NCI-H446 (cell line): ENCODE results near the gene MBNL1.
A peak's percentile ranks its signal among the peaks of the same experiment; 100 is the strongest.

ENCODE experiments used
- DNase-seq, 2 experiments: peaks; one replicate each; lab custom pipeline; 2025; lab: John Stamatoyannopoulos, UW

Gene MBNL1

DNA sequence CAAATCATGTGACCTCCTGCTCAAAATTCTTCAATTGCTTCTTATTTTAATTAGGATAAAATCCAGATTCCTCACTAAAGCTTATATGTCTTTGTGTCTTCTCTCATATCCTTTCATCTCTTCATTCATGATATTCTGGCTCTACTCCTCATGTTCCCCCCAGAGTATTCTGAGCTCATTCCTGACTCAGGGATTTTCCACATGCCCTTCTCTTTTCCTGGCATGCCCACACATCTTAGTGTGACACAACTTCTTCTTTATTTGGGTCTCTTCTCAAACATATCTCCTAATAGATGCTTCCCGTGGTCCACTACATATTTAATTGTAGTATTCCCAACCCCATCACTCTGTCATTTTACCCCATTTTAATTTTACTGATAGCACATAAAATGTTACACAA, 15.2 kb upstream of the MBNL1 start:
- DNase-seq, result no peak

DNA sequence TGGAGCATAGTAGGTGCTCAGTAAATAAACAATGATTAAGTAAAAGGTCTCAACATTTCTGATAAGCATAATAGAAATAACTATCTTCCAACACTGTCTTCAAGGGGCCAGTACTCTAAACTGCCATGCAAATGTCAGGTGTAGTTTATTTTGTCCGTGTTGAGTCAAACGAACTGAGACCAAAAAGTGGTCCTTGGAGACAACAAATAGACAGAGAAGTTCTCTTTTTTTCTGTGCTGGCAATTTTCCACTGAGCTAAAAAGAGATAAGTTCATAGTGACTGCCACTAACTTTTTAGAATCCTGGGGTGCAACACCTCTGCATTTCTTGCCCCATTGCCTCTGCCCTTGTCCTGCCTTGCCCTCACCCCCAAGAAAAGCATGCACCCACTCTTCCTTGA, 14.7 kb upstream of the MBNL1 start:
- no peak for DNase-seq

DNA sequence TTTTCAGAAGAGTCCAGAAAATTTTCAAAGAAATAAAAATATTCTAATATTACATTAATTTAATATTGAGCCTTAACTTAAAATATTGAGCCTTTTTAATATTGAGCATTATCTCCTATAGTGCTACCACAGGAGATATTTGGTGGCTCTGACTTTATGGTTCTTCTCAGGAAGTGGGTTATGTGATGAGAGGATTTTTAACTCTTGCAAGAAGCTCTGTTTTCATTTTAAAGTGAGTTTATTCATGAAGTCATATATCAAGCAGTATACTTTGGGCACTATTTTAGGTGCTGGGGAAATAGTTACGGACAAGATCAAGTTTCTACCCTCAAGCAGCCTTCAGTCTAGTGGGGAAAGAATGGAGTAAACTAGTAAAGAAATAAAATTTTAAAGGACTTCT, 13.4 kb upstream of the MBNL1 start:
- no peak for DNase-seq

DNA sequence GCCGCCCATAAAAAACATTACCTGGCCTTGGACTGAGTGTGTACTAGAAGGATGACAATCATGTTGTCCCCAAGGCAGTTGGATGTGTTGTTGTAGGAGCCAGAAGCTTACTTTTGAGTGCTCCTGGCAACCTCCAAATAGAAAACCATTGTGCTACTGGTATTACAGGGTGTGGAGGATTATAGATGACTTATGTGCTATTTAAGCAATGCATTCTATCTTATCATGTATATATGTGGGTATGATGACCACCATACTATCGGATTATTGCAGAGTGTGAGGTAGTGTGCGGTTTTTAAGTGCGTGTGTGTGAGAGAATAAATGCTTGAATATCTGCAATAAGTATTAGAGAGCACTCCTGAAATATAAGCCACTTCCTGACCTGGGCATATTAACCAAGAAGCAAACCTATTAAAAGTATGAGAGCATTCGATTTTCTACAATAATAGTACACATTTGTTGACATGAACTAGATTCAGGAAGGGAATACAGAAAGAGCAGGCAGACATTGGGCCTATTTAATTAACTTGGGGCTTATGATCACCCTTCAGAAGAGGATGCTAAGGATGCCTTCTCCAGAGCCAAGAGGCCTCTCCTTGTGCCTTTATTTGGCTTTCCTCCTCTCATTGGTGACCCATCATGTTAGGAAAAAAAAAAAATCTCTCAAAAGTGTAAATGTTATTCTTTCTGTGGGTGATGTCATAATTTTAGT, 11.7 kb upstream of the MBNL1 start:
- DNase-seq, result no peak

DNA sequence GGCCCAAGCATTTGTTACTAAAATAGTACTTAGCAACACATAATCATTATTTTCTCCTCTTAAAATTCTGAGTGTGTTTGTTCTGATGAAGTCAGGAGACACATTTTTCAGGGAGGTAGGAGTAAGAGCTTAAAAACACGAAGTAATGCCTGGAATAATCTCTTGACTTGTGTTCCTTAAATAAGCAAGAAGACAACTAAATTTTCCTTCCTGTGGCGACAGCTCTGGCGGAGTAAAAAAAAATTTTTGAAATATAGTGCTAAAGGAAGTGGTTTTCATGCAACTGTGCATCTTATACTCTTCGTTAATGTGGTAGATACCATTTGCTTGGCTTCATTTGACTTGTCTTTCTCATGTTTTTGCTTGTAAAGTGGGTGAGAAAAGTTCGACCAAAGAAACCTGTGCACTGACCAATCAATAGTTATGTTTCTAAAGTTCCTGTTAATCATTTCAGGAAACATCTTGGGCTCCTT, 11.1 kb upstream of the MBNL1 start:
- no peak for DNase-seq

DNA sequence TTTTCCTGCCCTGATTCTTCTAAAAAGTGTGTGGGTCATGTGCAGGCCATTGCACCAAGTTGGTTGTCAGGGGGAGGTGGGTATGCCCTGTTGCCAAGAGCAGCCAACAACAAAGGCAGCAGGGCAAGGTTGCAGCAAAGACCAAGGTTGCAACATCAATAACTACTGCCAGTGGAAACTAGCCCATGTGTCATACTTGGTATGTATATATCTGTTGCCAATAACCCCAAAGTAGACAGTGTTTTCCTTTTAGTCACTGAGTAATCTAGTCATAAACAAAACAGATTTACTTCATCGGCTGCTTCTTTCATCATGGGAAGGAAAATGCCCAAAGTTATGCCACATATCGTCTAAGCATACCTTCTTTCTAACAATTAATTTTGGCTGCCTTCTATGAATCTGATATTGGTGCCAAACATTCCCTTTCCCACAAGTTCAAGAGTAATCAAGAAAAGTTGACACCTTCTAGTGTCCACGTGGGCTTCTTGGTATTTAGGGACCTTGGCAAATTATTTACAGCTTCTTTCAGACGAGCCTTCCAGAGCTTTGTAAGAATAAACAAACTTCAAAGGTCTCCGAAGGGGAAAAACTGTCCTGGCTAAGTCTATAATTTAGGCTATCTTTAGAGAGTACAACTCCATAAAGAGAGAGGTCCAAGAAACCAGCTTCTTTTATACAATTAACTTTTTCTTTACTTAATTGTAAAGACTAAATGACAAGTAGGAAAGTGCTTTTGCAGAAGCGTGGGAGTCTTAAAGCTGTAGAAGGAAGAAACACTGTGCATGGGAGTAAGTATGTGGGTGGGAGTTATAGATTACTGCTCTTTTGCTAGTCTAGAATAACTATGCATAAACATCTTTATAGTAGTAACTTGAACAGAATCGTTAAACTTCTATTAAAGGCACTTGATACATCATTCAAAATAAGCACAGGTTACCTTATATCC, 10.0 kb upstream of the MBNL1 start:
- DNase-seq, result peak in 1 of 2 experiments; percentile 30

DNA sequence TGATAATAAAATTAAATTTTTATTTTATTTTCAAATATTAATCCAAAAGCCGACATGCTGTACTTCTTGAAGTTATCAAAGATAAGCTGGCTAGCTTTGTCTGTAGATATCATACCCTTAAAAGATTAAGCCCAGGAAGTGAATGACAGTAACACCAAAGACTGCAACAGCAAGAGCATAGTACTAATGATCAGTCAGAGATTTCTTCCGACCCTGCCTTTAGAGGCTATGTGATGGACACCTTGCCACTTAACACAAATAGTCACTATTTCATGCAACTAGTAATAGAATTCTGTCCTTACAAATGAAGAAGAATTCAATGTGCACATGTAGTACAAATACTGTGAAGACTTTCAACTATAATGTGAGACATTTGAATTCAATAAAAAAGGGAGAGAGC, 9.3 kb upstream of the MBNL1 start:
- DNase-seq, result no peak

DNA sequence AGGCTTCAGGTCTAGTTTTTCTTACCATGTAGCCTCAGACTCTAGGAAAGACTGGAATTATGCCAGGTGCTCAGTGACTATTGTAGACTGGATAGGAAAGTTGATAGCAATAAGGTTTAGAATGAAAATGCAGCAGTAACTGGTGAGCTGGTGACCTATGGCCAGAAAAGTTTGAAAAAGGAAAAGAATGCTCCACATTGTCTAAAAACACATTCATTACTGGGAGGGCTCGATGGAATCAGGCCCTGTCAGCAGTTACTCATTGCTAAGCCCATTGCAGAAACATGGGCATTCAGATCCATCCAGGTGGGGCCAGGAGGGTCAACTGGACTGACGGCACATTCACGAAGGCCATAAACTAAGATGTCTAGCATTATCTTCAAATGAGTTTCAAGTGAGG, 8.7 kb upstream of the MBNL1 start:
- DNase-seq, result no peak

DNA sequence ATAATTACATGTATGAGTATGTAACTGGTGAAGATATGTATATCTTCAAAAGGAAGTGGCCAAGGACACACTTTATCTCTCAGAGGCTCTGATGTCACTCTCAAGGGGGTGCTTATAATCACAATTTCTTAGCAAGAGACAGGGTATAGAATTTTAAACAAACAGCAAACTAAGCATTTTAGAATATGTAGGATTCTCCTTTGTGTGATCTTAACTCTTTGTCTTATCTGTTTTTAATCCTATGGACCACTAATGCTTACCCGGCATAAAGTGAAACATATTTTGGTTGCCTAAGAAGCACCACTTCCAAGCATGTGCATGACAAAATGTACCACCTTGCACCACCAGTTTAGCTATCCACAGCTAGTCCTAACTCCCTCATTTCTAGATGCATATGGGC, 8.2 kb upstream of the MBNL1 start:
- DNase-seq, result no peak

DNA sequence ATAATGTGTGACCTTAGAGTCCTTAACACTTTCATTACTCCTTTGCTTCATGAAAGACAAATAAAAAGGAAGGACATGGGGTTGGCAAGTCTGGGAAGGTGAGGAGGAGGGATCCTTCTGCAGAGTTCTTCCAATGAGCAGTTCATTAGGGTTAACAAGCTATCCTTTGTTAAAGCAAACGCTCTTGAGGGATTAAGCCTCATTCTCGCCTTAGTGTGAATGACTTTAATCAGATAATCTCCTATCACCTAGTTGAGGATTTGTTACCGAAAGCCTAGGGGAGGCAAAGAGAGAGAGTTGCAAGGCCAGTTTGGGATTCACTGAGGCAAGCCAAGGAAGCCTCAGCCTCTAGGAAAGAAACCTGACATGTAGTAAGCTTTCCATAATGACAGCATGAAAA, 7.4 kb upstream of the MBNL1 start:
- no peak for DNase-seq

DNA sequence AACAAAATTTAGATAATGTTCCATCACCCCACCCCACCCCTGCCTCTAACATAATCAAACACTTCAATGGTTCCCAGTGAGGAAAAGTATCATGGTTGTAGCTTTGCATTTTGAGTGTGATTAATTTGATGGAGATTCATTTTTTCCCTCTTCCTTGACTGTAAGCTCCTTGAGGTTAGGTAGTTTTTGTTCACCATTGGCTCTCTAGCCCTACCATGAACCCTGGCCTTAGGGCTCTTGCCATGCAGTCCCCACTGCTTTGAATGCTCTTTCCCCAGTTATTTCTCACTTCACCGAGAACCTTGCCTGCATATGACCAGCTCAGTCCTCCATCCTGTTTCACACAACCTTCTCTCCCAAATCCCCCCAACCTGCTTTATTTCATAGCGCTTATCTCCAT, 5.0 kb upstream of the MBNL1 start:
- no peak for DNase-seq

DNA sequence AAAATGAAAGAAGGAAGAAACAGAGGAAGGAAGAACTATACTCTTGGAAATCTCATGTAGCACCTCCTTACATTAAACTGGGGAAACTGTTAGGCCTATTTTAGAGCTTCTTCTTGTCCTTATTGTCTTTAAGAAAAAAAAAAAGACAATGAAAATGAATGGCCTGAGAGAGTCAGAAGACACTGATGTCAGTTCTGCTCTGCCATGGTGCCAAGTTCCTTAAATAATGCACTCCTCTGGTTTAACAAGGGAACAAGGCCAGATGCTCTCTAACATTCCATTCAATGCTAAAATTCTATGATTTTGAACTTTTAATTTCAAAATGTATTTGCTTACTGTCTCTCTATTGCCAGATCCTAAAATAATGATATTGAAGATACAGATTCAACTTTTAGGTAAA, 4.4 kb upstream of the MBNL1 start:
- no peak for DNase-seq

DNA sequence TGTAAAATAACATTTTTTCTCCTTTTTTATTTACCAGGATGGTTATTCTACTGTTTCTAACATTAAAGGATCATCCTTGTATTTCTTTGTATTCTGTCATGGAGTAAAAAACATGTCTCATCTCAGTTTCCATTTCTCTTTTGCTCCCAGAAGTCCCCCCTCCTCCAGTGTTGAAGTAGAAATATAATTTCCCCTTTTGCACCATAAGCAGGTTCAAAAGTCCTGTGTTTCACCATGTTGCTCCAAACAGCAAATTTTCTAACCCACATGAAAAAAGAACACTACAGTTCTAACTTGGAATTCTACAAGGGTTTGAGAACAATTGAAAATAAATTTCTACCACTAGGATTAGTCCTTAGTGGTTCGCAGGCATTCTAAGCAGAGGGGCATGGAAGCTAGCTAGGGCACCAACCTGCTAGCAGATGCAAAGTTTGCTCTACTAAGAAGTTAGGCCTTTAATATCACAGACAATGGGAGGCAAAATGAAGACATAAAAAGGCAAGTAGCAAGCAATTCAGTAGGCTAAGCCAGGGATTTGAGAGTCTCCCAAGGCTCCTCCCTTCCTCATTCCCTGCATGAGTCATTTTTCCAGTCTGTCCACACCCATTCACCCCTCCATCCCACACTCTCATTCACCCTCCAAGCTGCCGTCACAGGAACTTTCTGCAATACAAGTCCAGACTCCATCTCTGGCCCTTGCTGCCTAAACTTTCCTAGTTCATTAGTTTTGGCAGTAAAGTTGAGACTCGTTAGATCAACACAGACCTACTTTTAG, 2.3 kb upstream of the MBNL1 start:
- DNase-seq, result peak in 1 of 2 experiments; percentile 67

DNA sequence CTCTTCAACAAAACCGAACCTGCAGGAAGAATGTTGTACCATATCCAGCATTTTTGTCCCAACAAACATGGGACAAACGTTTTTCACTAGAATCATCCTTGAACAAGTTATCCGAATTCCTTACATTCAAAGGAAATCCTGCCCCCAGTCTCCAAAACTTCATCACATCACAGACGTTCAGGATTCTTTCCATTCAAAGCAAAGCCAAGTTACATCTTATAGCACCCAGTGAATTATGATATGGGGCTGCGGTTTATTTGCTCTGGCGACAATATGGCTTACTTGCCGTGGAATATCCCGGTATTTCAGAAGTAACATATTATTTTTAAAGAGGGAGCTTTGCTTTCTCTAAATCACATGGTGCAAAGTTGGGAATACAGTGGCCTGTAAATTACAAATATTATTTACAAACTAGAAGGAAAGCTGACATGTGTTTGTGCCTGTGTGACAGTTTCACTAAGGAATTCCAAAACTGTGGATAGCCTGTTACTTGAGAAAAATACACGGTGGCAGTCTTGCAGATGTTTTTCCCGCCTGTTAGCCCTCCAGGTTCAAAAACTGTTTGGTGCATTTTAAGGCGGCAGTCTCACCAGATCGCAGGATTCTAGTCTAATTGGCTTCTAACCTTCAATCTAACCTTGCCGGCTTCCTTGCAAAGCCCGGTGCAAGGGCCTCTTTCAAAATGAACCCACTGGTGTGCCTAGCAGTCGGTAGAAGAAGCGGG, 736 bp upstream of the MBNL1 start:
- DNase-seq, result peak in 1 of 2 experiments; percentile 53

DNA sequence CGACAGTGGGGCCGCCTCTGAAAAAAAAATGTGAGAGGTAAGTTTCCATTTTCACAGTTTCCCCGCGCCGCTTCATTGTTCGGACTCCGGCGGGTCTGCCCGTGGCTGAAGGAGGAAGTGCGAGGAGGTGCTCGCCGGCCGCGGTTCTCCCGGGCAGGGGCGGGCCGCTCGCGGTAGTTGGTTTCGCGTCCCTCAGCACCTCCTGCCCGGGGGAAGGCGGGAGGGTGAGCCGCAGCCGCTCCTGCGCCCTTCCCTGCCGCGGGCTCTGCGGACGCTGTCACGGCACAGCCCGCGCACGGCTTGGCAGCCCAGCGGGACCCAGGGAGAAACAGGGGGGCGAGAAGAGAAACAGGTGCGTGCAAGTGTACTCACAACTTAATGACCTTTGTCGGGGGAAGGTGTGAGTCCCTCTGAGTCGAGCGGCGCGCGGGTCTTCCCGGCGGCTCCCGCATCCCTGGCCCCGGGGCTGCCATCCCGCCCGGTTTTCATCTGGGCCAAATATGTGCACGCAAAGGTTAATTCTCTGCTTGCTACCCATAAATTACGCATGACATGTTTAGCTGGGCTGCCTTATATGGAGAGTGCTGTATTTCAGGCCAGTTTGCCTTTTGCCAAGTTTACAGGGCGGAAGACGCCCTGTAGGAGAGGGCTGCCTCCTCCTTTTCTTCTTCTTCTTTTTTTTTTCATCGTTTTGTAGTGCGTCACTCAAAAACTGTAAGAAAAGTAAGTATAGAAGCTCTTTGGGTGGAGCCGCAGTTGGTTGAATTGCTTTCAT, 514 bp downstream of the MBNL1 start:
- peak; percentile 71 to 77 for DNase-seq

DNA sequence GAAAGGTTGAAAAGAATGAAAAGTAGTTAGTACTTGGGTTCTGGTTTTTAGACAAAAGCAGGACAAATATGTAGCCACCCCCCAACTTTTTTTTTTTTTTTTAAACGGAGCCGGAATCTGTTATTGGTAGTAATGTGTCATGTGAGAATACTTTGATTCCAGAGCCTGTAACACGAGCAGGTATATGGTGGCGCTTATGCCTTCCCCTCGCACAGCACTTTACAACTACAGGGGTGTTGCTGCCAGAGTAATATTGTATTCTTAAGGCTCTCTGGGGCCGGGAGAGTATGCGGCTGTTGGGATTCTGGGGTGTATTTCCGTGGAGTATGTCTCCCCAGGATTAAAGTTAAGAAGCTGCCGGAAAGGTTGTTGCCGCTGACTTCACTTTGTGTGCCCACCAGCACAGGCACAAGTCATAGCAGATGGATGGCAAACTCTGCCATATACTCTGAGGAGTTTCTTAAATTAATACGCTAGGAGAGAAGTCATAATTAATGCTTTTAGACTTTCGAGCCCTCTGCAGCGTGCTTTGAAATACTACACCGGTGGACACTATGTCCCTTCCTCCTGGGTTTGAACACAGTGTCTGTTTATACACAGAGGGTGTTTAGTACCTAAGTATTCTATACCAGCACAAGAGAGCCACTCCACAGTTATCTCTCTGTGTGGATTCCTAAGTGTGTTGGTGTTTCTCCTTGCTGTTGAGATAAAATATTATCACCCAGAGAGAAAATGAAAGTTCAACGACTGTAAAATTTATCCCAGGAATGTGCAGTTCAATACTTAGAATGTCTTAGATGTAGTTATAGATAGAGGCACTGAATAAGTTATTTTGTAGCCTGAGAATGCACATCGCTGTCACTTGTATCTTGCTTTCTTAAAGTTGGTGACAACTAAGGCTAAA, 1.4 kb downstream of the MBNL1 start:
- DNase-seq, result peak; percentile 60 to 71

DNA sequence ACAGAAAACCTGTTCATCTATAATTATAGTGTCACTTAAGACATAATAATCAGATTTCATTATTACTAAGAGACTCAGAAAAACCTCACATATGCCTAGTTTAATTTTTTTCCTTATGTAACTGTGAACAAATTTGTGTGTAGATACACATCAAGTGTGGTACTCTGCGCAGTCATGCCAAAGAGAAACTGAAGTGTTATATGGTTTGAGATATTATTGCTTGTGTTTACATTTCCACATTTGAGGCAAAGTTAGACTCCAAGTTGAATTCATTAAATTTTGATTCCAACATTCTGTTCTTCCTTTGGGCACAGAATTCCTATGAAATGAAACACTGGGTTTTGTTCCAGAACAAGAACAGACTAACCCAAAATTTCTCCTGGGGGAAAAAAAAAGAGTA, 2.2 kb downstream of the MBNL1 start:
- no peak for DNase-seq

DNA sequence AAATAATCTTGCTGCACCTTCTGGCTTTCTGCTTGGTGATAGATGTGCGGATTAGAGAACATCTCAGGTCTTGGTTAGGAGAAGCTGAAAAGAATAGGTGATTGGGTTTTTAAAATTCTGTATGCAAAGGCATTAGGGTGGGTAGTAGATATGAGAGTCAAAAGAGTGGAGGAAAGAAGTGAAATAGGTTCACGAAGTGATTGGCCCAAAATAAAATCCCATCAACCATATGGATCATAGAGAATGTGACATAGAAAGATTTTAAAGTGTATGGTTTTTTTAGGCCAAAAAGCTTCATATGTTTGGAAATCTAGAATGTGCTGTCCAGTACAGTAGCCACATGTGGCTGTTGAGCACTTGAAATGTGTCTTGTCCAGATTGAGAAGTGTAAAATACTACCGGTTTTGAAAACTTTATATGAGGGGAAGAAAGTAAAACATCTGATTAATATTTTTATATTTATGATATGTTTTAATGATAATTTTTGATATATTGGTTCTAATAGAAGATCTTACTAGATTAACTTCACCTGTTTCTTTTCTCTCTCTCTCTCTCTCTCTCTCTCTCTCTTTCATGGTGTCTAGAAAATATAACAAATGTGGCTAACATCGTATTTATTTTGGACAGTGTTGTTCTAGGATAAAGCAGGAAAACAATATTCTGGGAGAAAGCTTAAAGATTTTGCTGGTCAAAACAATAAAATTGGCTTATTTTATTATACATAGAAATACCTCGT, 2.9 kb downstream of the MBNL1 start:
- DNase-seq, result no peak

DNA sequence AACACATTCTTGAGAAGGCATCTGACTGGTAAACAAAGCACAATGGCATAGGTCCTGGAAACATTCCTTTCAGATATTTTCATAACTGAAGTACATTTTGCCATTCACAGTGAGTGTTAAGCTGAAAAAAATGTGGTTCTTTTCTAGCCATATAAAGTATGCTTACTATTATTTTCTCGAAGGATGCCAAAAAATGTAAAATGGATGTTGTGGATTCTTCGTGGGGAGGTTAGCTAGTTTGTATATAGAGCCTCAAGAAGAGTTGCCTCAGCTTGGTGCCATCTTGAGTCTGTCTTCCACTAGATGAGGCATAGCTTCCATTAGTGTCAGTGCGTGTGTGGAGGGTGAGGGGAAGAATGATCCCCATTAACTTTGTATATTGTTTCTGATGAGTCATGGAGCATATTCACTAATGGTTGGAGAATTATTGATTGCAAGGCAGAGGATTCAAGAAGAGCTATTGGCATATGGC, 4.1 kb downstream of the MBNL1 start:
- no peak for DNase-seq
